Panc1 (cell line): ENCODE measurements around the gene PTPRZ1.

Source experiments
- CTCF ChIP-seq: fragments of 450-650 bp; IDR thresholded peaks from 2 replicates; pipeline ENCODE4 v1.5.1; 2017; ENCODE audit warnings: mild to moderate bottlenecking
- POLR2AphosphoS5 ChIP-seq: IDR thresholded peaks from 2 replicates; pipeline ENCODE4 v1.6.1; 2012; ENCODE audit warnings: mild to moderate bottlenecking, low read depth, low read length, moderate library complexity
- TCF7L2 ChIP-seq: IDR thresholded peaks from 2 replicates; pipeline ENCODE4 v1.6.1; 2011; ENCODE audit warnings: mild to moderate bottlenecking, low read depth, low read length, inconsistent platforms
- TF ChIP-seq, protein P1 (sequence below), 2 experiments: IDR thresholded peaks; 2 replicates each; pipeline ENCODE4 v1.6.1; 2011 to 2012; ENCODE audit warnings: low read depth in 2 of 2, control low read depth in 1 of 2, low read length in 1 of 2, mild to moderate bottlenecking in 1 of 2, moderate library complexity in 1 of 2; ENCODE audit not compliant: insufficient read depth in 1 of 2

GRCh38 chr7:121847041-121847440 lies 25.9 kb upstream of the PTPRZ1 start:
- TF ChIP-seq TCF7L2 (no peak), CTCF (no peak), POLR2AphosphoS5 (no peak)
- TF ChIP-seq, protein P1, sequence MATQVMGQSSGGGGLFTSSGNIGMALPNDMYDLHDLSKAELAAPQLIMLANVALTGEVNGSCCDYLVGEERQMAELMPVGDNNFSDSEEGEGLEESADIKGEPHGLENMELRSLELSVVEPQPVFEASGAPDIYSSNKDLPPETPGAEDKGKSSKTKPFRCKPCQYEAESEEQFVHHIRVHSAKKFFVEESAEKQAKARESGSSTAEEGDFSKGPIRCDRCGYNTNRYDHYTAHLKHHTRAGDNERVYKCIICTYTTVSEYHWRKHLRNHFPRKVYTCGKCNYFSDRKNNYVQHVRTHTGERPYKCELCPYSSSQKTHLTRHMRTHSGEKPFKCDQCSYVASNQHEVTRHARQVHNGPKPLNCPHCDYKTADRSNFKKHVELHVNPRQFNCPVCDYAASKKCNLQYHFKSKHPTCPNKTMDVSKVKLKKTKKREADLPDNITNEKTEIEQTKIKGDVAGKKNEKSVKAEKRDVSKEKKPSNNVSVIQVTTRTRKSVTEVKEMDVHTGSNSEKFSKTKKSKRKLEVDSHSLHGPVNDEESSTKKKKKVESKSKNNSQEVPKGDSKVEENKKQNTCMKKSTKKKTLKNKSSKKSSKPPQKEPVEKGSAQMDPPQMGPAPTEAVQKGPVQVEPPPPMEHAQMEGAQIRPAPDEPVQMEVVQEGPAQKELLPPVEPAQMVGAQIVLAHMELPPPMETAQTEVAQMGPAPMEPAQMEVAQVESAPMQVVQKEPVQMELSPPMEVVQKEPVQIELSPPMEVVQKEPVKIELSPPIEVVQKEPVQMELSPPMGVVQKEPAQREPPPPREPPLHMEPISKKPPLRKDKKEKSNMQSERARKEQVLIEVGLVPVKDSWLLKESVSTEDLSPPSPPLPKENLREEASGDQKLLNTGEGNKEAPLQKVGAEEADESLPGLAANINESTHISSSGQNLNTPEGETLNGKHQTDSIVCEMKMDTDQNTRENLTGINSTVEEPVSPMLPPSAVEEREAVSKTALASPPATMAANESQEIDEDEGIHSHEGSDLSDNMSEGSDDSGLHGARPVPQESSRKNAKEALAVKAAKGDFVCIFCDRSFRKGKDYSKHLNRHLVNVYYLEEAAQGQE (IDR thresholded peaks at IDR 0.05; ENCODE audit: insufficient read depth in 1 of 2, low read depth in 2 of 2, low read length in 1 of 2), result no peak
